Endothelial cell of umbilical vein (primary cell): ENCODE results near the gene CRACR2B. TPM values are rescaled to one million over a fixed set of nuclear protein-coding genes. Genes with fewer than 3 reads are reported as not detected.

Experiments
- BruUV-seq: library from RNA; stranded (reverse); fragments of 400-500 nt; replicated peaks from 2 replicates; lab custom pipeline; 2021; lab: Mats Ljungman, UMichigan
- CTCF ChIA-PET: fragments of 300-600, 350-600 bp; sonication (Branson Sonifier 250); formaldehyde crosslinking; loops from one replicate; lab custom pipeline; 2021; ENCODE audit warnings: antibody characterized with exemption, inconsistent platforms; lab: Charles Lee
- POLR2A ChIA-PET: fragments of 300-600, 350-600 bp; sonication (Branson Sonifier 250); formaldehyde crosslinking; loops from one replicate; lab custom pipeline; 2021; ENCODE audit warnings: antibody characterized with exemption, inconsistent platforms; lab: Charles Lee
- DNase-seq: peaks from one replicate; pipeline ENCODE4 v3.0.0-alpha.2; 2011; ENCODE audit warnings: low read depth, low spot score
- FAIRE-seq: peaks from 2 replicates; lab custom pipeline; 2011; peaks lifted over from hg19 to GRCh38; lab: Jason Lieb, UNC
- H2AFZ ChIP-seq: 2 replicates; pipeline ENCODE4 v1.6.0; 2012; ENCODE audit warnings: low read depth, low read length, control low read depth, inconsistent platforms
- H3K27ac ChIP-seq: 2 replicates; pipeline ENCODE4 v1.5.1; 2011; ENCODE audit warnings: low read depth, mild to moderate bottlenecking, control low read depth, low read length, moderate library complexity; ENCODE audit not compliant: insufficient read depth
- H3K27me3 ChIP-seq, 2 experiments: 2 replicates each; pipeline versions ENCODE4 v1.6.0 to v1.6.1; 2011; ENCODE audit warnings: low read length in 2 of 2, mixed read lengths in 1 of 2; ENCODE audit not compliant: control insufficient read depth in 2 of 2, insufficient read depth in 2 of 2
- H3K36me3 ChIP-seq, 2 experiments: 2 replicates in 1 of 2; 3 replicates in 1 of 2; pipeline ENCODE4 v1.5.1; 2011; ENCODE audit warnings: low read length in 2 of 2, mild to moderate bottlenecking in 1 of 2, moderate library complexity in 1 of 2; ENCODE audit not compliant: control insufficient read depth in 2 of 2, insufficient read depth in 2 of 2; ENCODE audit errors: extremely low read depth in 1 of 2
- H3K4me1 ChIP-seq: 3 replicates; pipeline ENCODE4 v1.5.1; 2011; ENCODE audit warnings: mild to moderate bottlenecking, low read length; ENCODE audit not compliant: control insufficient read depth, insufficient read depth; ENCODE audit errors: extremely low read depth
- H3K4me2 ChIP-seq: 2 replicates; pipeline ENCODE4 v1.6.1; 2011; ENCODE audit warnings: low read length, control low read depth, mixed read lengths; ENCODE audit not compliant: insufficient read depth
- H3K4me3 ChIP-seq, 3 experiments: fragments of 200-600 bp in 1 of 3; sonication (generic), shearing (Covaris generic) in 1 of 3; replicated peaks in 1 of 3; 2 replicates each; pipeline ENCODE4 v1.5.1; 2011 to 2016; ENCODE audit warnings: control low read depth in 3 of 3, low read length in 3 of 3, mild to moderate bottlenecking in 2 of 3, inconsistent platforms in 1 of 3, low read depth in 1 of 3, moderate library complexity in 1 of 3; ENCODE audit not compliant: insufficient read depth in 1 of 3
- H3K79me2 ChIP-seq: 2 replicates; pipeline ENCODE4 v1.6.0; 2012; ENCODE audit warnings: low read length, inconsistent platforms; ENCODE audit not compliant: control insufficient read depth, insufficient read depth
- H3K9ac ChIP-seq: replicated peaks from 2 replicates; pipeline ENCODE3; 2011; ENCODE audit warnings: low read length, control low read depth; ENCODE audit not compliant: insufficient read depth; ENCODE audit errors: extremely low read depth
- H3K9me1 ChIP-seq: replicated peaks from 3 replicates; pipeline ENCODE4 v1.6.0; 2011; ENCODE audit warnings: mild to moderate bottlenecking, low read length; ENCODE audit not compliant: control insufficient read depth, insufficient read depth; ENCODE audit errors: extremely low read depth
- H3K9me3 ChIP-seq: replicated peaks from 2 replicates; pipeline ENCODE4 v1.5.1; 2012; ENCODE audit warnings: low read length, inconsistent platforms; ENCODE audit not compliant: control insufficient read depth, insufficient read depth
- H4K20me1 ChIP-seq: replicated peaks from 2 replicates; pipeline ENCODE3; 2011; ENCODE audit warnings: mild to moderate bottlenecking, low read length; ENCODE audit not compliant: control insufficient read depth, insufficient read depth; ENCODE audit errors: extremely low read depth
- CTCF ChIP-seq, 2 donors: IDR thresholded peaks; 1 replicate in 1 of 2; 2 replicates in 1 of 2; pipeline ENCODE4 v1.5.1; 2011; ENCODE audit warnings: low read length in 2 of 2, mild to moderate bottlenecking in 2 of 2, moderate library complexity in 2 of 2, control low read depth in 1 of 2, inconsistent platforms in 1 of 2, low read depth in 1 of 2; ENCODE audit not compliant: insufficient read depth in 1 of 2; ENCODE audit errors: extremely low read depth in 1 of 2
- EZH2 ChIP-seq: IDR thresholded peaks from 2 replicates; pipeline ENCODE4 v1.6.1; 2012; ENCODE audit warnings: borderline replicate concordance, low read depth, mild to moderate bottlenecking, moderate library complexity, low read length, inconsistent platforms; ENCODE audit not compliant: severe bottlenecking
- FOS ChIP-seq: IDR thresholded peaks from 2 replicates; pipeline ENCODE4 v1.6.1; 2011; ENCODE audit warnings: mild to moderate bottlenecking, low read length, moderate library complexity, borderline replicate concordance; ENCODE audit not compliant: insufficient read depth
- GATA2 ChIP-seq: IDR thresholded peaks from 2 replicates; pipeline ENCODE4 v1.7.0; 2011; ENCODE audit warnings: low read depth, mild to moderate bottlenecking, moderate library complexity, mixed read lengths, low read length; ENCODE audit not compliant: insufficient read length, insufficient read depth
- JUN ChIP-seq: IDR thresholded peaks from 2 replicates; pipeline ENCODE4 v1.6.1; 2011; ENCODE audit warnings: borderline replicate concordance, low read depth; ENCODE audit not compliant: insufficient read length, insufficient read depth
- MYC ChIP-seq: IDR thresholded peaks from one replicate; pipeline ENCODE4 v1.6.1; 2011; ENCODE audit warnings: mild to moderate bottlenecking, low read depth, low read length
- POLR2A ChIP-seq: IDR thresholded peaks from 2 replicates; pipeline ENCODE4 v1.6.1; 2012; ENCODE audit warnings: low read depth, mild to moderate bottlenecking, control low read depth, low read length
- POLR2AphosphoS5 ChIP-seq: IDR thresholded peaks from 2 replicates; pipeline ENCODE4 v1.6.1; 2012; ENCODE audit warnings: low read depth, mild to moderate bottlenecking, control low read depth, low read length, moderate library complexity; ENCODE audit not compliant: insufficient read depth
- dilution Hi-C: fragments of 300-500 bp; cut with MboI; formaldehyde crosslinking; loops from one replicate; pipeline ENCODE4 v1.15.0; 2019; ENCODE audit warnings: low sequenced_read_pairs; ENCODE audit not compliant: extremely low pct_ligation_motif_present
- intact Hi-C: fragments of 100-400 bp; cut with micrococcal nuclease; formaldehyde crosslinking; loops from one replicate; pipeline ENCODE4 v1.10.0; 2022
- polyA plus RNA-seq, 4 experiments: library from polyadenylated mRNA; depleted of rRNA in 3 of 4; stranded (reverse) in 3 of 4; unstranded in 1 of 4; fragments of >200 nt; gene quantifications; 2 replicates each; pipeline versions ENCODE4 v1.2.1 to v1.2.3, GENCODE V29; 2011 to 2012; ENCODE audit warnings: missing spikeins in 1 of 4
- total RNA-seq: library from RNA; stranded (reverse); gene quantifications from 2 replicates; pipeline ENCODE4 v1.2.3, GENCODE V29; 2021
- TF ChIP-seq, protein P1 (sequence below): IDR thresholded peaks from 2 replicates; pipeline ENCODE4 v1.6.1; 2011; ENCODE audit not compliant: insufficient read depth, insufficient read length

Gene CRACR2B
- total and polyA plus RNA-seq, 2 donors (not counting 3 experiments of a cell fraction or from before 2014, with no cell fraction given): 8.4 to 9.3 TPM

DNA sequence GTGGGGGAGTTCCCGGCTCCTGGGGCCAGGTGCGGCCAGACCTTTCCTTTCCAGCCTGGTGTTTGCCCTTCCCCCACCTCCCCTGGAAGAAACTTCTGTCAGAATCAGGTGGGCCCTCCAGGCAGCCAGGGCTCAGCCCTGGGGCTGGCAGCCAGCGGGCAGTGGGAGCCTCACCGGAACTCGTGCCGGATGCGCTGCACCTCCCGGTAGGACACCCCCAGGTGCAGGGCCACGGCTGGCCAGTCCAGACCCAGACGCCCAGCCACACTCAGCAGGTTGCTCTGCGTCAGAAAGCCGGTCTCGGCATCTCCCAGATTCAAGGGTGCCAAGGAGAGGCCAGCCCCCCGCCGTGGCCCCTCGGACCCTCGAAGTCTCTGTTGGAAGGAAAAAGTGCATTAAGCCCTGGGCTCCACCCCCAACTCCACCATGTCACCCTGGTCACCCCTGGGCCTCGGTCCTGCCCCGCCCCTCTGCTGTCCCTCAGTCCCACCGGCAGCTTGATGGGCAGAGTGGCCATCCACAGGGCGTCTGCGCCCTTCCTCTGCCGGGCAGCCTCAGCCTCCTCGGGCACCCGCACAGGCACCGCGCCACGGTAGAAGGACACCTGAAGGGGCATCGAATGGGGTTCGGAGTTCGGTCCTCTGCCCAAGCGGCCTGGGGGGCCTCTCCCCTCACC lies 27.9 kb upstream of the CRACR2B start:
- Histone ChIP-seq H3K9me3 (no peaks in the 10 kb centered on the region), H3K4me3 (no peak overlapping the region), H3K9ac (no peak overlapping the region), H4K20me1 (no peaks in the 10 kb centered on the region), H3K4me1 (peaks cover 26% of the 10 kb centered on the region), H2AFZ (no peak overlapping the region), H3K27ac (no peak overlapping the region), H3K9me1 (no peaks in the 10 kb centered on the region), H3K27me3 (no peaks in the 10 kb centered on the region), H3K79me2 (peaks cover 11% of the 10 kb centered on the region), H3K4me2 (no peak overlapping the region), H3K36me3 (peaks cover 0 to 20% of the 10 kb centered on the region in 2 experiments)
- TF ChIP-seq POLR2A: no peak
- TF ChIP-seq, protein P1, sequence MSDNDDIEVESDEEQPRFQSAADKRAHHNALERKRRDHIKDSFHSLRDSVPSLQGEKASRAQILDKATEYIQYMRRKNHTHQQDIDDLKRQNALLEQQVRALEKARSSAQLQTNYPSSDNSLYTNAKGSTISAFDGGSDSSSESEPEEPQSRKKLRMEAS: no peak
- TF ChIP-seq GATA2: no peak
- no peak for TF ChIP-seq MYC
- no peak for TF ChIP-seq CTCF (IDR thresholded peaks at IDR 0.05; ENCODE audit: extremely low read depth in 1 of 2, insufficient read depth in 1 of 2, low read depth in 1 of 2, low read length in 2 of 2)
- TF ChIP-seq FOS: no peak
- no peak for TF ChIP-seq EZH2
- TF ChIP-seq POLR2AphosphoS5: no peak
- TF ChIP-seq JUN: no peak
- dilution Hi-C loops (no loop called here), intact Hi-C loops (no loop called here)
- DNase-seq (no peak), FAIRE-seq (no peak)
- ChIA-PET CTCF (no interaction called here), POLR2A (no interaction called here)
- no TSS peak for BruUV-seq
